ENCODE measurements around the gene DSG3.

The DSG3 gene

DNA sequence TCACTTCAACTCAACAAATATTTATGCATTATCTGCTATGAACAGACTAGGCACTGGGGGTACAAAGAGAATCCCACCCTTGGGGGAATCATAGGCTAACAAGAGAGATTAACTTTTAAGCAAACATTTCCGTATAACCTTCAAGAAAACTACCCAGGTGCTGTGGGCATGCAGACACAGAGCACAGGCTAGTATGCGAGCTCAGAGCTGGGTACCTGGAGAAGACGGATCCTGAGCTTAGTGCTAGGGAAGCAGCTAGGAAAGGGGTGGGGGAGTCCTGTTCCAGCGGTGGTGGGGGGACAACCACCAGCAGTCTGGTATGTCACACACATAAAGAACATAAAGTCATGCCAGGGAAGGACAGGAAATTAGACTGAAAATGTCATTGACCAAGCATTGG, 17.5 kb upstream of the DSG3 start:
- DNase-seq (ENCODE audit: low read depth) = no peak

DNA sequence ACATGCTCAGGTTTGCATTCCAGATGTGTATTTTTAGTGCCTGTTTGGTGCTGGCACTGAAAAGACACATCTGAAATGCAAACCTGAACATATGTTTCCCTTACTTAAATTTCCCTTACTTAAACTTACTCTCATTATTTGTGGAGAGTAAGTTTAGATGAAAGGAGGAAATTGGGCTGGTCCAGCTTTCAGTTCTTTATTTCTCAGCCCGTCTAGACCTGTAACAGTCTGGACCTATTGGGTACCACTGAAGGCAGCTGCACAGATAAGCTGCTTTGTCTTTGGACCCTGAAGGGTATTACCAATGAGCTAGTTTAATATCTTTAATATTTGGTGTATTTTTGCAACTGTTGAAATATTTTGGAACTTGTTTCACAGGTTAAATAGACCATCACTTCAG, 17.0 kb upstream of the DSG3 start:
- DNase-seq (ENCODE audit: low read depth) = no peak

DNA sequence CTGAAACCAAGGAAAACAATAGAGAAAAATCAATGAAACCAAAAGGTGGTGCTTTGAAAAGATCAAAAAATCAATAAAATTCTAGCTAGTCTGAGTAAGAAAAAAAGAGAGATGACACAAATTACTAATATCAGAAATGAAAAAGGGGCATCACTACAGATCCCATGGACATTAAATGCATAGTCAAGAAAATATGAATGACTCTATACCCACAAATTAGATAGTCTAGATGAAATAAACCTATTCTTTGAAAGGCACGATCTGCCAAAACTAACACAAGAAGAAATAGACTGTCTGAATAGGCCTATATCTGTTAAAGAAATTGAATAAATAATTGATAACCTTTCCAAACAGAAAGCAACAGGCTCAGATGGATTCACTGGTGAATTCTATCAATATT, 15.2 kb upstream of the DSG3 start:
- no peak for DNase-seq (ENCODE audit: low read depth)

GRCh38 chr18:31436825-31437224, 10.7 kb upstream of the DSG3 start:
- no peak for DNase-seq (ENCODE audit: low read depth)

- no peak for DNase-seq (ENCODE audit: low read depth)
Observed at GRCh38 chr18:31438402-31438801, 9.1 kb upstream of the DSG3 start.

- no peak for DNase-seq (ENCODE audit: low read depth)
Observed at GRCh38 chr18:31439807-31440325, 7.7 kb upstream of the DSG3 start.

GRCh38 chr18:31440787-31441186, 6.8 kb upstream of the DSG3 start:
- DNase-seq (ENCODE audit: low read depth) = no peak

DNA sequence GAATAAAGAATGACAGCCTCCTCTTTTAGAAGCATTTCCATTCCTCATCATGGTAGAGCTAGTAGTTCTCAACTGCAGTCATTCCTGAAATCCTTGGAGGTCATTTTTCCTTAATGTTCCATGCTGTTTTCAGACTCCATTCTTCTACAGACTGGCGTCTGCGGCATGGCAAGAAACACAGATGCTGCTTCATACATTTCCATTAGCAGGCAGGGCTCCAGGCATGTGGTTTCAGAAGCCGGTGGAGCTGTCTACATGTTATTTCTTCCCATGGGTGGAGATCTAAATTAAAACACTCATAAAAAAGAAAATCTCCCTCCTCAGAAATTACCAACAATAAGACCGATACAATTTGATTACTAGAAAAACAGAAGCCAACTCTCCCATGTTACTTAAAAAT, 6.0 kb upstream of the DSG3 start:
- DNase-seq (ENCODE audit: low read depth) = no peak

GRCh38 chr18:31444142-31444541, 3.4 kb upstream of the DSG3 start:
- no peak for DNase-seq (ENCODE audit: low read depth)

DNA sequence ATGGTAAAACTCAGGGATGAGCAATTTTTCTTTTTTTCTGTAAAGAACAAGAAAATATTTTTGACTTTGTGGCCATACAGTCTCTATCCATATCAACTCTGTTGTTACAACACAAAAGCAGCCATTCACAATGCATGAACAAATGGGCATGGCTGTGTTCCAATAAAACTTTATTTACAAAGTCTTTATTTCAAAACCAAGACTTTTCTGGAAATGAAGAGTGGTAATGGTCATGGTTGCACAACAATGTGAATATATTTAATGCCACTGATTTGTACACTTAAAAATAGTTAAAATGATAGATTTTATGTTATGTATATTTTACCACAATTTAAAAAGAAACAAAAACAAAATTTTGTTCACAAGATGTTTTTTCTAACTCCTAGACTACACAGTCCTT, 1.6 kb upstream of the DSG3 start:
- DNase-seq (ENCODE audit: low read depth) = no peak

DNA sequence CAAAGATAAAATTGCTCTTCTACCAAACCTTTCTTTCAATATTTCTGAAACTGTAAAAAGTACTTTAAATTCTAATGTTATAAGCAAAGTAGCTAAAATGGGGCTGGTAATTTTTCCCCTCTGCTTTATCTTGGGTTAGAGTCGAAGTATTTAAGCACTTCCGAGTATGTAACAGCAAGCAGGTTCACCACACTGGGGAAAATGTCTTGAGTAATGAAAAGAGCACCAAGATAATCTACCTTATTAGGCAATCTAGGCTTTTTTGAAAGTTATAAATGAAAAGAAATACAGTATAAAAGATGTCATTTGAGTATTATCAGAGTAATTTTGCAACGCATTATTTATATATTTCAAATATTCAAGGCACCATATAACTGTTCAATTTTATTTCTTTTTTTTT, 687 bp upstream of the DSG3 start:
- DNase-seq (ENCODE audit: low read depth) = no peak

DNA sequence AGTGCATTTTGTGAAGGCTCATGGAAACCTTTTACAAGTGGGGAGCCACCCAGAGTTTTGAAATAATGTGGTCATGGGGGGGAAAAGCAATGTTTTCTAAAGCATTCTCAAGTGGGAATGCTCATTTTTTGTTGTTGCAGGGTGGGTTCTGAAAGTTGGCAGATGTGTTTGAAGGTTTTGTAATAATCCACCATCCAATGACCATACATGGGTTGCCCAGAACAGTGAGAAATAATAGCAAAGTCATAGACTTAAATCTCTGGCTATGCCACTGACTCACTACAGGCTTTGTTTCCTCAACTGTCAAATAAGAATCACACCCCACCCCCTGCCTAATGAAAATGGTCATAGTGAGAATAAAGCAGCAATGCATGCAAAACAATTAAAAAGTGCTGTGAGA, 2.9 kb downstream of the DSG3 start:
- no peak for DNase-seq (ENCODE audit: low read depth)

GRCh38 chr18:31451625-31452024, 4.1 kb downstream of the DSG3 start:
- no peak for DNase-seq (ENCODE audit: low read depth)

GRCh38 chr18:31454066-31454708, 6.6 kb downstream of the DSG3 start:
- DNase-seq (ENCODE audit: low read depth) = no peak

- DNase-seq (ENCODE audit: low read depth) = no peak
Observed at GRCh38 chr18:31469629-31470028, 22.1 kb downstream of the DSG3 start.

DNA sequence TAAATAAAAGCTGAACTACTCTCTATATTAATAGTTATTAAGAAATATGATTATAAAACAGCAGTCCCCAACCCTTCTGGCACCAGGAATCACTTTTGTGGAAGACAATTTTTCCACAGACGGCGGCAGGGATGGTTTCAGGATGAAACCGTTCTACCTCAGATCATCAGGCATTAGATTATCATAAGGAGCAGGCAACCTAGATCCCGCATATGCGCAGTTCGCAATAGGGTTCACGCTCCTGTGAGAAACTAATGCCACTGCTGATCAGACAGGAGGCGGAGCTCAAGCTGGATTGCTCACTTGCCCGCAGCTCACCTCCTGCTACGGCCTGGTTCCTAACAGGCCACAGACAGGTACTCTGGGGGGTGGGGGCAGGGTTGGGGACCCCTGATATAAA, 31.1 kb downstream of the DSG3 start:
- no peak for DNase-seq (ENCODE audit: low read depth)

GRCh38 chr18:31482051-31482450, 34.5 kb downstream of the DSG3 start:
- no peak for DNase-seq (ENCODE audit: low read depth)

GRCh38 chr18:31483396-31483795, 35.9 kb downstream of the DSG3 start:
- DNase-seq (ENCODE audit: low read depth) = no peak

DNA sequence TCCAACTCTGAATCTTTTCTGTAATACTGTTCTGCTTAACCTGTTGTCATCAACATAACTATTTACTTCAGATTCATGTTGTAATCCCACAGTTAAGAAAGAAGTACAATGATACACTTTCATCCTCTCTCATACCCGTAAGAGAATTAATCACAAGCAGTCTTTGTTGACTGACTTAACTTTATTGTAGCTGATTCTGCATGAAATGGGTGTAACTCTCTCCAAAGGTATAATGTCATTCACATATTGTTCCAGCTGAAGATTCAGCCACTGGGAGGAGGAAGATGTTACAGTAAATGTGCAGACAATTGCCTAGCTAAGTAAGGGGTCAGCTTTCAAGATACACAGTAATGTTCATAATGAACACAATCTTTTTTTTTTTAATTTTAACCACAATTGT, 36.9 kb downstream of the DSG3 start:
- no peak for DNase-seq (ENCODE audit: low read depth)

- no peak for DNase-seq (ENCODE audit: low read depth)
Observed at GRCh38 chr18:31486165-31486564, 38.6 kb downstream of the DSG3 start.

DNA sequence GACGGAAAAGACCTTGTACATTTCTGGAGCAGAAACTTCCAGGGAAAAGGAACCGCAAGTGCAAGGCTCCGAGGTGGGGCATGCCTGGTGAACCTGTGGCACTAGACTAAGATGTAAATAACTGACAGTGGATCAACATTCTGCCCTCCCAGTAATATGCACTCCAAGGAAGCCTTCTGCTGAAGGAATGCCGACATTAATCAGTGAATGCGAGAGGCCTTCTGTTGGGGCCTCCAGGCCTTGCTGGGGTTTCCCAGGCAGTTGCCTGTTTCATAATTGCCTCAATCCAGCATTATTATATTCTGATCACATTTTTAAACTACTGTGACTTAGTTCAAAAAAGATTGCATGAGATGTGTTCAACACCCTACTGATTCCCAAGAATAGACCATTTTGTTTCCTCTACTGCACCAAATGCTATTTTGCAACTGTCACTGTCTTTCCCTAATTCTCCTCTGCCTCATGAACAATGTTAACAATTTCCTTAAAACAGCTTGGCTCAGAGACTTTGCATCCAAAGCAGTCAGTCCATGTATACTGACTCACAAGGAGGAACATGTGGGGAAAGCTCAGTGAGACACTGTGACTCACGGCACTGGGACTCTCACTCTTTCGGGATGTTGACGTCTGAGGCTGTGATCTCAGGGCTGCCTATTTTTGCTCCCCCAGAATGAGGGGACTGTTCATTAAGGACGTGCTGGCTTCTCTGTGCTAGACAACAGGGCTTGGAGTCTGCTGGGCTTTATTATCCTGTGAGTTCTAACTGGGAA, 39.9 kb downstream of the DSG3 start:
- DNase-seq (ENCODE audit: low read depth) = no peak

GRCh38 chr18:31489311-31489710, 41.8 kb downstream of the DSG3 start:
- DNase-seq (ENCODE audit: low read depth) = no peak

GRCh38 chr18:31490387-31490786, 42.8 kb downstream of the DSG3 start:
- DNase-seq (ENCODE audit: low read depth) = no peak

- DNase-seq (ENCODE audit: low read depth) = no peak
Observed at GRCh38 chr18:31490833-31491232, 43.3 kb downstream of the DSG3 start.
